ENCODE data around the gene ASXL2.
"Not testable (repeated sequence)": the region's sequence is repeated elsewhere in the genome, so short reads cannot be mapped to it uniquely, and the experiment has no call there.

Gene ASXL2

DNA sequence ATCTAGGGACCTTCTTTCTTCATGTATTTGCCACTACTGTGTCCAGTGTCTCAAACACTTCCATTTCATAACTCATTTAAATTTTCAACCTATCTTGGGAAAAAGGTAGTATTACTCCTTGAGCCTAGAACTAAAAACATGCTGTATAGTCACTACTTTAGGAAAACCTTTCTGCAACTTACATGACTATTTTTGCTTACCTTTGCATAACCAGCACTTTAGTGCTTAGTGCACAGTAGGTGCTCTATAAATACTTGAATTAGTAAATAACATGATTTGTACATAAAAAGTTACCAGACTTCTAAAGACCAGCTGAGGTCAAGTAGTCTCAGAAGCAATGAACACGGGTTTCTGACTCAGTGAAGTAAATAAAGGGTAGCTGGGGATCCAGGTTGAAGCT, 142.5 kb downstream of the ASXL2 start:
- no peak for DNase-seq (ENCODE audit: low read depth)

DNA sequence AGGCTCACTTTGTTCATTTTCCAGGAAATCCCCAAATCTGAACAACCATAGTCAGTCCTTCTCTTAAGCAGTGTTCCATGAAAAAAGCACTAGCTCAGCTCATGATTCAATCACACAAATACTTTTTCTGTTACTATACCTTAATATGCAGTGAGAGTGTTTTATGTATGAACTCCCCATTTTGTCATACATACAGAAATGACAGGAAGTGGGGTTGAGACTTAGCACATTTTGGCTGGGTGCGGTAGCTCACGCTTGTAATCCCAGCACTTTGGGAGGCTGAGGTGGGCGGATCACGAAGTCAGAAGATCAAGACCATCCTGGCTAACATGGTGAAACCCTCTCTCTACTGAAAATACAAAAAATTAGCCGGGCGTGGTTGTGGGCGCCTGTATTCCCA, 149.7 kb downstream of the ASXL2 start:
- no peak for DNase-seq (ENCODE audit: low read depth)

DNA sequence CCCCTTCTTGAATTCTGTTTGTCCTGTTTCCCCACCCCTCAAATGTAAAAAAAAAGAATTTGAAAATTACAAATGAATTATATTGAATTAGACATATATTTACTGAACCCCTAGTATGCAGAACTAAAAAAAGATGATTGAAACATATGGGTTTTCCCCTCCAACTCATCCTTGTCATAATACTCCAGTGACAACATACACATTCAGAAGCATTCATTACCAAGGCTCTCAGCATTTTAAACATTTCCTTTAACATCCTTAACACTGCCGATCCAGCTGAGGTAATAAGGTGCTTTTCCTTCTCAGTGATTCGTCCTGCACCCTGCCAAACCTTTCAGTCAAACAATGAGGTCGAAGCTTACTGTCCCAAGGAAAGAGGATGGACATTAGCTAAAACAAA, 151.8 kb downstream of the ASXL2 start:
- DNase-seq (ENCODE audit: low read depth) = no peak

DNA sequence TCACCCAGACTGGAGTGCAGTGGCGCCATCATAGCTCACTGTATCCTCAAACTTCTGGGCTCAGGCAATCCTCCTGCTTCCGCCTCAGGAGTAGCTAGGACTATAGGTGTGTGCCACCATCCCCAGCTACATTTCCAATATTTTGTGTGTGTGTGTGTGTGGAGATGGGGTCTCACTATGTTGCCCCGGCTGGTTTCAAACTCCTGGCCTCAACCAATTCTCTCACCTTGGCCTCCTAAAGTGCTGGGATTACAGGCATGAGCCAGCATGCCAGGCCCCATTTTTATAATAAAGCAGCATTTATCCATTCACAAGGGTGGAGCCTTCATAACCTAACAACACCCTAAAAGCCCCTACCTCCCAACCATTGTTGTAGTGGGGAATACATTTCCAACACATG, 152.4 kb downstream of the ASXL2 start:
- no peak for DNase-seq (ENCODE audit: low read depth)

DNA sequence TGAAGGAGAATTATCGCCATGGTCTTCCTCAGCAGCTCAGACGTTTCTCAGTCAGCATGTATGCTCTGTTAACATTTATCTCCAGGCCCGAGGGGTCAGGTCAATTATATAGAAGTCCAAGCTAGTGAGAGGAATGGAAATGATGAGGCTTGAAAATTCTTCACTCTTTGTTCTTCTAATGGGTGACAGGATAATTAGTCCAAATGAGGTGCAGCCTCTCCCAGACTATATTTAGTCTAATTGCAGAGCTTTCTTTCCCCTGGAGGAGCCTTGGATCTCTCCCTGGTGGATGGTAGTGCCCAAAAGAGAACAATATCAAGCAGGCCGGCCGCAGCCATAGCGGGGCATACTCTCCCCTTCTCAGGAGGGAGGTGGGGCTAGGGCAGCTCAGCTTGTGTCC, 153.5 kb downstream of the ASXL2 start:
- no peak for DNase-seq (ENCODE audit: low read depth)

DNA sequence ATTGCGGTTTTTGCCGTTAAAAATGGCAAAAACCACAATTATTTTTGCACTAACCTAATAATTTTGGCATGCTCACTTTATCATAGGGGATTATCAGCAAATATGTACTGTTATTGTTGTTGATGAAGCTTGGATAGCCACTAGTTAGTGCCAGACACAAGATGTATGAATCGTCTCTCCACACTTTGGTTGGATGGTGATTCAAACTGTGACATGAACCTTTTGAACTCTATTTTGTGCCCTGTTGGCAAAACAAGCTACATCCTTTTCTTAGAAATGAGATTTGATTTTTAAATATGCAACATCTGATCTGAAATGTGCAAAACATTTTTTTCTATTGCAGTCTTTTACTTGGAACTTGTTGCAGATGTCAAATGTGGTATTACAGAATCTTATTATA, 156.1 kb downstream of the ASXL2 start:
- DNase-seq (ENCODE audit: low read depth) = no peak

DNA sequence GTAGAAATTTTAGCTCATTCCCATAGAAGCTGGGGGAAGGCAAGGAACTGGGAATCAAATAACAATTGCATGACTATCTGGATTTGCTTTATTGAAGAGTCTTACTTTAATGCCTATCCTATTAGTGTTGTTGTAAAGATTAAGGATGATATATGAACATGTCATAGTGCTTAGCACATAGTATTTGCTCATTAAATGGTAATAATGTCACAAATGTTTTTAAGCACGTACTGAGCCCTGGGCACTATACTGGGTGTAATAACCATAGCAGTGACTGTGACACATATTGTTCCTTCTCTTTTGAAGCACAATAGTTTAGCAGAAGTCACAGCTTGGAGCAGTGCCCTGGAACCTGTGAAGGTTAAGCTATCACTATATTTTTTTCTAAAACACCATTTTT, 157.7 kb downstream of the ASXL2 start:
- DNase-seq (ENCODE audit: low read depth) = no peak

DNA sequence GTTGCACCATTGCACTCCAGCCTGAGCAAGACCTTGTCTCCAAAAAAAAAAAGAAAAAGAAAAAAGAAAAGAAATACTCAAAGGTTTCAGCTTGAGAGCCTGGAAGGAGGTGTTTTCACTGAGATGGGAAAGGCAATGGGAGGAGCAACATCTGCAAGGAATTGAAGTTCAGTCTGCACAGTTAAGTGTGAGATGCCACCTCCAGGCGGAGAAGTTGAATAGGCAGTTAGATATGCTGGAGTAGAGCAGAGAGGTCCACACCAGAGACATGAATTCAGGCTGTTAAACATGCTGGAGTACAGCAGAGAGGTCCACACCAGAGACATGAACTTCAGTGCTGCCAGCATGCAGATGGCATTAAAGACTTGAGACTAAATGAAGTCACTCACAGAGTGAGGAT, 163.5 kb downstream of the ASXL2 start:
- DNase-seq (ENCODE audit: low read depth) = no peak

DNA sequence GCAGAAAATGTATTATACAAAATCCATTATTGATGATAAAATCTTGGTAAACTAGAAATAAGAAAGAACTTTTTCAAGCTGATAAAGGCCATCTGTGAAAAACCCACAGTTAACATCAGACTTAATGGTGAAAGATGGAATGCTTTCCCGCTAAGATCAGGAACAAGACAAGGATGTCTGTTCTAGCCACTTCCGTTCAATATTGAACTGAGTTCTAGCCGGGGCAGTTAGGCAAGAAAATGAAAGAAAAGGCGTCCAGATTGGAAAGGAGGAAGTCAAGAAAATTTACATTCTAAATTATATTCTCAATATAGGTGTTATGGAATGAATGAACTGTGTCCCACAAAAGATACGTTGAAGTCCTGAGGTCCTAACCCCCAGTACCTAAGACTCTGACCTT, 165.8 kb downstream of the ASXL2 start:
- no peak for DNase-seq (ENCODE audit: low read depth)

DNA sequence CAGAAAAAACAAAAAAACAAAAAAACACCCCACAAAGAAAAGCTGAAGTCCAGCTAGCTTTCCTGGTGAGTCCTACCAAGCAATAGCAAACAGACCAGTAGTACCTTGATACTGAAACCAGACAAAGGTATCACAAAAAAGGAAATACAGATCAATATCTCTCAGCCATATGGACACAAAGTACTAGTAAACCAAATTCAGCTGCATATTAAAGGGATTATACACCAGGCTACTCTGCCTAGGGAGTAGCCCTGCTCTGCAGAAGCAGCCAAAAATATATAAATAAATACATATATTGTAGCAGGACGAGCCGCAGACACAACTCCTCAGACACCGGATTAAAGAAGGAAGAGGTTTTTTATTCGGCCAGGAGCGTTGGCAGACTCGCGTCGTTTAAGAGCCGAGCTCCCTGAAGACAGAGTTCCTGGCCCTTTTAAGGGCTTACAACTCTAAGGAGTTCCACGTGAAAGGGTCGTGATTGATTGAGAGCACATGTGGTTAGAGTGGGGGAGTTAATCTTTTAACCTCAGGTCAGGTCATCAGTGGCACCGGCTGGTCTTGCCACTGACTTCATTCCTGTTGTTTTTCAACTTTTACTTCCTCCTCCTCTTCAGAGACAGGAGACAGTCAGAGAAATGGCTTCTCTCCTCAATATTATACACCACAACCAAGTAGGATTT, 166.5 kb downstream of the ASXL2 start:
- no peak for DNase-seq (ENCODE audit: low read depth)

DNA sequence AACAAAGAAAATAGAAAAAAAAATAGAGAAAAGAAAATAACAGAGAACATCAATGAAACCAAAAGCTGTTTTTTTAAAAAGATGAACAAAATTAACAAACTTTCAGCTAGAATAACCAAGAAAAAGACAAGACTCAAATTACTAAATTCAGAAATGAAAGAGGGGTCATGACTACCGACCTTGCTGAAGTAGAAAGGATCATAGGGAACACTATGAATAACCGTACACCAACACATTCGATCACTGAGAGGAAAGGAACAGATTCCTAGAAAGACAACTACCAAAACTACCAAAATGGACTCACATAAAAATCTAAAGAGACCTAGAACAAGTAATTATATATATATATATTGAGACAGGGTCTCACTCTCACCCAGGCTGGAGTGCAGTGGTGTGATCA, 167.5 kb downstream of the ASXL2 start:
- no peak for DNase-seq (ENCODE audit: low read depth)

DNA sequence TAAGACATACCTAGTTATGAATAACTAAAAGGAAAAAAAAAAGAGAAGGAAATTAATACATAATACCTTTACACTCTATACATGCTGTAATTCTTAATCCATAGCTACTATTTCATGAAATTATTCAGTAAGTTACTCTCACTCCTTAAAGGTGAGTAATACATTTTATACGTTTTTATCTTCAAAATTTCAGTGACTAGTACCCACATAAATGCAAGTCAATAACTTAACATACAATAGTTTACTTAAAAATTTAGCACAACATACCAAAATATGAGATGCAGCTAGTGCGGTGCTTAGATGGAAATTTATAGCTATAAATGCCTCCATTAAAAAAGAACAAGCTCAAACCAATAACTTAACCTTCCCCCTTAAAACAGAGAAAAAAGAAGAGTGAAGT, 168.9 kb downstream of the ASXL2 start:
- no peak for DNase-seq (ENCODE audit: low read depth)

DNA sequence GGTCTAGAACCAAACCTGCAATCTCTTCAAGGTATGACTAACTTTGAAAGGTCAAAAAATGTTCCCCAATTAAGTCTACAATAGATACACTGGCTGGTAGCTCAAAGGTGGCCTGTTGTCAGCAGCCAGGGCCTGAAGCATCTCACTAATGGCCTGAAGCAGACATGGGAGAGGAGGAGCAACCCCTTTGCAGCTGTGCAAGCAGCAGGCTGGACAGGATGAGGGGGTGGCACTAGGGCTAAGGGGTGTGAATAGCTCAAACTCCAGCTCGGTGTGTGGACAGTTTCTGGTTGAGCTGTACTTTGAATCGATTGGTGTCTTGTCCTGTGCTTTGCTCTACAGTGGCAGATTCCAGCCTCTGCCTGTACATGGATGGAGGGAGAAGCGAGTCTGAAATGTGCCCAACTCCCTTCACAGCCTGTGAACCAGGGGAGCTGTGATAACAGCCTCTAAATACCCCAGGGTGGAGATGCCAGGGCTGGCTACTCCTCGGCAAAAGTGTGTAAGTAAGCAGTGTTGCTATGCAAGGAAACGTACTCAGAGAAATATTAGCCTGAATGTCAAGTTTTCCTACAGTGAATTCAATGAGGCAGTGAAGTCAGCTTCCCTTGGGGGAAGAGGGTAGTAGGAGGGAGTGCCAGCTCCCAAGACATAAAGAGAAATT, 170.2 kb downstream of the ASXL2 start:
- DNase-seq (ENCODE audit: low read depth) = no peak

DNA sequence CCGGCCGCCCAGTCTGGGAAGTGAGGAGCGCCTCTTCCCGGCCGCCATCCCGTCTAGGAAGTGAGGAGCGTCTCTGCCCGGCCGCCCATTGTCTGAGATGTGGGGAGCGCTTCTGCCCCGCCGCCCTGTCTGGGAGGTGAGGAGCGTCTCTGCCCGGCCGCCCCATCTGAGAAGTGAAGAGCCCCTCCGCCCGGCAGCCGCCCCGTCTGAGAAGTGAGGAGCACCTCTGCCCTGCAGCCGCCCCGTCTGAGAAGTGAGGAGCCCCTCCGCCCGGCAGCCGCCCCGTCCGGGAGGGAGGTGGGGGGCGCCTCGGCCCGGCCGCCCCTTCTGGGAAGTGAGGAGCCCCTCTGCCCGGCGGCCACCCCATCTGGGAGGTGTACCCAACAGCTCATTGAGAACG, 172.7 kb downstream of the ASXL2 start:
- DNase-seq (ENCODE audit: low read depth) = not testable (repeated sequence)

DNA sequence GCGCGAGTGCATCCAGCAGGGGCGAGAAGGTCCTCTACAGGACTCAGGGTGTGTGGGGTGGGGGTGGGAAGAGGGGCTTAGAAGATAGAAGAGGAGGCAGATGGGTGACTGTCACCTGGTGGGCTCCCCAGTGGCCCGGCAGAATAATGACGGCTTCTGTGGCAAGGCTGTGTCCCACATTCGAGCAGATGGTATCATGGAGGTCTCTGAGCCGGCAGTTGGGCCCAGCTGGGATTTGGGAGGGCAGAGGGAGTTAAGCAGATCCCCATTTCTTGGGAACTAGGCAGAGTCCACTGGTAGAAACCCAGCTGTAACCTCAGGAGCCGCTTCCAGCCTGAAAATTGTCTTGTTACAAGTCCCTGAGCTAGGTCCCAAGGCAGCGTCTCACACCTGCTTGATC, 176.5 kb downstream of the ASXL2 start:
- no peak for DNase-seq (ENCODE audit: low read depth)

DNA sequence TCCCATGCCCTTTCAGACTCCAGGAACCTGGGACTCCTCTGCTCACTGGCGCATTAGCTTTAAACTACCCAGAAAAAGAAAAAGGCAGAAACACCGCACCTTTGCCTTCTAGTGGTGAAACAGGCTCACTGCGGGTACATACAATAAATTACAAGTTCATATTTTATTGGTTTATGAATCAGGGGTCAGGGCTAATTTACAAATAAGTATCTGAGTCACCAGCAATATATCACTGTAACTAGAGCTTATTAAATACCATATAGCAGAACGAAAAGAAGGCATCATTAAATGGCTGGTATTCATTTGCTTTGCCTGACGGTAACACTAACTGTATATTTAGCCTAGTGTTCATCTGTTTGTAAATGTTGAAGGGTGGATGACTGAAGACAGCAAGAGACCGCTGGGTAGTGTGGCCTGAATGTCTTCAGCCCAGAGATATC, 178.0 kb downstream of the ASXL2 start:
- DNase-seq (ENCODE audit: low read depth) = no peak

DNA sequence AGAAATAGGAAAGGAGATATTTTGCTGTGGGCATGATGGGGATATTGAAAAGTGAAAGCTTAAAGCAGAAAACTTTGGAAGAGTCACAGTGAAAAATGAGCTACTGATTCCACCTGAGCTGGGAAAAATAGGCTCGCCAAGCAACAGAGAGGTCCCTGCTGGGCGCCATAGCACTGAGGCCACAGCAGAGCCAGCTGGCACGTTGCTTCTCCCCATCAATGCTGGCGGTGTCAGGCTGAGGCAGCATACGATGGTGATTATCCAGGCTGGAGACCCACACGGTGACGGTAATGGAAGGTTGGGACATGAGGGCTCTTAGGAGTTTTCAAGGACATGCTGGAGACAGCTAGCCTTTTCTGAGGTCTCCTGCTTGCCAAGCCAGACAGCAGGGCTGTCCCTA, 179.1 kb downstream of the ASXL2 start:
- no peak for DNase-seq (ENCODE audit: low read depth)

DNA sequence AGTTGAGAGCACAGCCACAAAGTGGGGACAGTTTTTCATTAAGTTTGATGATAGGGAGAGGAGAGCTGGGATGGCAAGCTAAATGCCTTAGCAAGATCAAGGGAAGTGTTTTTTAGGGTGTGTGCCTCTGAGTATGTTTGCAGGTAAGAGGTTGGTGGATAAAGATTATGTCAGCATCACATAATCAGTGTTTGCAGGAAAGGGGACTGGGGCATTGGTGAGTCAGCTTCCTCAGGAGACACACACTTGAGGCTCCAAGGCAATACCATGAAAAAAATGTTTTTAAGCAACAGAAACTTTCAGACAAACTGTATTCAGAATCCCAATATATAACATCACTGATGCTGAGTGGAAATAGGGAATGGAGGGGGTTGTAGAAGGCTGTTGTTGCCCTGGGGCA, 179.5 kb downstream of the ASXL2 start:
- no peak for DNase-seq (ENCODE audit: low read depth)

DNA sequence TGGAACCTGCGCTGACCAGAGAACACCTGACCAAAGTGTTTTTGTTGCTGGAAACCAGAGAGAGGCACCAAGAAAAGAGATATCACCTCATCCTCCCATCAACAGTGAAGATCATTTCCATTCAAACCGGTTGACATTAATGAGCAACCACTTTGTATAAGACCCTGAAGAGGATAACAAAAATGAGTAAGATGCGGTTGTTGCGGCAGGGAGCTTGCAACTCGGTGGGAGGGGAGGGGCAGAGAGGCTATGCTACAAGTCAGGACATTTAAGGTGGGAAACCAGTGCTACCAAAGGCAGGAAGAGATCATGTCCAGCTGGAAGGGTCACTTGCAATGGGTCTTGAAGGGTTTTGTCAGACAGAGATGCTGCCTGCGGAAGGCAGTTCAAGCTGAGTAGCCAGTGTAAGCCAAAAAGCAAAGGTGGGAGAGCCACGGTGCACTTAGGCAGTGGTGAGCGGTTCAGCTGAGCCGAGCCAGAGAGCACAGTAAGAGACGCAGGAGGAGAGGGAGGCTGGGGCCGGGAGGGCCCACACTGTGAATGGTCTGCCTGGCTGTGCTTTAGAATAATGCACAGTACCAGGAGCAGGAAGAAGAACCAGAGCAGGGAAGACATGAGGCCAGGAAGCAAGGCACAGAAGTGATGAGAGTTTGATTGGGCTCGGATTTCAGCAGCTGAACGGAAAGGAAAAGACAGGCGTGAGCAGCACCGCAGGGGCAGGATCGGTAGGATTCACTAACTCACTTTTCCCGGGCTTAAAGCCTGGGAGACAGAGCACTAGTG, 180.5 kb downstream of the ASXL2 start:
- no peak for DNase-seq (ENCODE audit: low read depth)

DNA sequence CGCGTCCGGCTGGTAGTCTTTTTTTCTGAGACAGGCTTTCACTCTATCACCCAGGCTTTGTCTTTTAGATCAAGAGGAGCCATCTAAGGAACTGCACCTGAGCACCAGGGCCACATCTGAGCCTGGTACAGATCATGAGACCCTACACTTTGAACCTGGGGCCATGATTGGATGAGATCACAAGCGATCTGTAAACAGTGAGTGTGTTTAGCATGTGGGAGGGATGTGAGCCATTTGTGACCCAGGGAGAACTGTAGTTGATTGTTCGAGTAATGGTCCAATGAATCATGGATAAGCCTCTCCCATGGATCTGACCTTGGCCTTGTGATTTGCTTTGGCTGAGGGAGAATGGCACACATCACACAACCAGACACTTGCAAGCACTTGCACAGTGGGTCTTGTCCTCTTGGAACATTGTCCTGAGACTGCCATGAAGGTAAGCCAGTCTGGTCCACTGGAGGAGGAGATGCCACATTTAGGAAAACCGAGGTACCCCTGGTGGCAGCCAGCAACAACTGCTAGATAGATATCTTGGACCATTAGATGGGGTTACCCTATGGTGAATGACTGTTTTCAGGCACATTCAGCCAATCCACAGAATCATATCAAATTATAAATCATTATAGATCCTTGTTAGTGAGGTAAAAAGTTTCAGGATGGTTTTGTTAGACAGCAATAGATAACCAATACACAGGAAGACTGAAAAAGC, 185.4 kb downstream of the ASXL2 start:
- DNase-seq (ENCODE audit: low read depth) = no peak

DNA sequence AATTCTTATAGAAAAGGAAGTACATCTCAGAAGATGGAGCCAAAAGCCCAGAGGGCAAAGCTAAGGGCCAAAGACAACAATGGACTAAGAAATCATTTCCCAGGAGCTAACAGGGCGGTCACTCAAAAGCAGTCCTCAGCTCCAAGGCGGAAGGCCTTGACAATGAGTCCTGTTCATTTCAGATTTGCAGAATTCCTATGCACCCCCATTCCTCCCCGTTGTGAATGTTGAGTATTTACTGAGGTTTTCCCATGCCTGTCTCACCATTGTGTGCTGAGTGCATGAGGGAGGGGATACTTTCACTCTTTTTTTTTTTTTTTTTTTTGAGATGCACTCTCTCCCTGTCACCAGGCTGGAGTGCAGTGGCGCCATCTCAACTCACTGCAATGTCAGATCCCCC, 186.1 kb downstream of the ASXL2 start:
- no peak for DNase-seq (ENCODE audit: low read depth)

DNA sequence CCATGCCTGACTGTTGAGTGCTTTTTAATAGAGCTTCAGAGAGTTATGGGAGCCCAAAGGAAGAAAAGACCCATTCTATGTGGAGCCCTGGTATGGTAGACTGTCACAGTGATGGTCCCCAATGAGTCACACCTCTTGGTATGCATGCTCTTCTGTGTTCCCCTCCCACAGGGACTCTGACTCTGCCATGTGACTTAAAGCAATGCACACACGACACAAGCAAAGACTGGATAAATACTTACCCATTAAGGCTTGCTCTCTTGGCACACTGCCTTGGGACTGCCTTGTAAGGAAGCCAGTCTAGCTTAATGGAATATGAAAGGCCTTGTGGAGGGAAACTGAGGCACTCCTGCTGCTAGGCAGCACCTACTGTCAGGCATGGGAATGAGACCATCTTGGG, 188.2 kb downstream of the ASXL2 start:
- DNase-seq (ENCODE audit: low read depth) = no peak

DNA sequence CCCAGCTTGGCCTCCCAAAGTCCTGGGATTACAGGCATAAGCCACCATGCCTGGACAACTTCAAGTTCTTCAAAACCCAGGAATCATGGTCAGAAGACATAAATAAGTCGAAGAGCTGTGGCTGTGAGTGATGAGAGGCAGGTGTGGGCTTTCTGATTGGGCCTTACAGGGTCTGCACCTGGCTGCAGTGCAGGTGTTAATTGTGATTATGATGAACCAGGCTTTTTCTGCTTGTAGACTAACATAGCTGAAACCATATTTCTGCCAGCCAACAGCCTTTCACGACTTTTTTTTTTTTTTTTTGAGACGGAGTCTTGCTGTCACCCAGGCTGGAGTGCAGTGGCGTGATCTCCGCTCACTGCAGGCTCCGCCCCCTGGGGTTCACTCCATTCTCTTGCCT, 190.1 kb downstream of the ASXL2 start:
- DNase-seq (ENCODE audit: low read depth) = no peak

Data from stimulated activated CD8-positive, alpha-beta memory T cell treated with anti-CD3 and anti-CD28 coated beads, Interleukin-12 subunit alpha, Interleukin-12 subunit beta, amount 100 ng/mL, for 4 hours (primary cell).